ENCODE data around the gene MCF2L2.

Gene MCF2L2

GRCh38 chr3:183259087-183259486, 169.3 kb downstream of the MCF2L2 start (continued):
- no peak for TF ChIP-seq KLF17 (tag by site-specific recombination; IDR thresholded peaks at IDR 0.05)
- TF ChIP-seq ZNF521 (tag by site-specific recombination; IDR thresholded peaks at IDR 0.05) = no peak
- TF ChIP-seq ZNF404 (tag by site-specific recombination; IDR thresholded peaks at IDR 0.05) = no peak
- TF ChIP-seq ZNF155 (tag by site-specific recombination; IDR thresholded peaks at IDR 0.05) = no peak

GRCh38 chr3:183255348-183255730, 173.1 kb downstream of the MCF2L2 start:
- Histone ChIP-seq H3K4me3 (ENCODE audit: low read depth, low read length) (peak overlapping the region; percentile 90), H3K27ac (ENCODE audit: extremely low read depth, low read depth, low read length) (no peak overlapping the region), H3K4me1 (ENCODE audit: control insufficient read depth, insufficient read depth, low read length) (no peaks in the 10 kb centered on the region), H3K9me3 (ENCODE audit: control insufficient read depth, insufficient read depth, low read depth, low read length) (no peaks in the 10 kb centered on the region), H3K36me3 (ENCODE audit: control insufficient read depth in 2 of 2, insufficient read depth in 1 of 2, low read length in 2 of 2) (no peaks in the 10 kb centered on the region)
- ChIA-PET CTCF (interaction anchor here (1.0 to 2.0 kb wide), 2 partner anchors 61 to 71 kb away, joined by 4 to 7 read pairs; no protein-coding TSS in a partner anchor), POLR2A (no interaction called here)
- 0 out of 2 replicates have a peak, but pooled peaks have one; percentile 6 for TF ChIP-seq PRDM1 (tag by site-specific recombination; IDR thresholded peaks at IDR 0.05)
- no peak for TF ChIP-seq ZNF202 (tag by site-specific recombination; IDR thresholded peaks at IDR 0.05; ENCODE audit: borderline replicate concordance)
- TF ChIP-seq CTCF (tag by site-specific recombination; IDR thresholded peaks at IDR 0.05) = no peak
- TF ChIP-seq ZNF701 (tag by site-specific recombination; IDR thresholded peaks at IDR 0.05) = no peak
- TF ChIP-seq ZNF610 (tag by site-specific recombination; IDR thresholded peaks at IDR 0.05; ENCODE audit: borderline replicate concordance) = no peak
- TF ChIP-seq ZNF549 (tag by site-specific recombination; IDR thresholded peaks at IDR 0.05) = no peak
- TF ChIP-seq ZBTB20 (tag by site-specific recombination; IDR thresholded peaks at IDR 0.05) = no peak
- TF ChIP-seq ZBTB17 (tag by site-specific recombination; IDR thresholded peaks at IDR 0.05) = peak; percentile 45
- TF ChIP-seq ZXDB (tag by site-specific recombination; IDR thresholded peaks at IDR 0.05) = no peak
- no peak for TF ChIP-seq ZBTB6 (tag by site-specific recombination; IDR thresholded peaks at IDR 0.05)
- no peak for TF ChIP-seq ZNF157 (tag by site-specific recombination; IDR thresholded peaks at IDR 0.05)
- no peak for TF ChIP-seq ZNF521 (tag by site-specific recombination; IDR thresholded peaks at IDR 0.05)
- no peak for TF ChIP-seq ZBTB44 (tag by site-specific recombination; IDR thresholded peaks at IDR 0.05)
- TF ChIP-seq EGR2 (tag by site-specific recombination; IDR thresholded peaks at IDR 0.05; ENCODE audit: low read depth) = peak; percentile 61
- peak; percentile 41; the same call in 1 of the 2 replicates for TF ChIP-seq ZNF366 (tag by site-specific recombination; conservative IDR thresholded peaks at IDR 0.05)
- no peak for TF ChIP-seq ZFP41 (tag by site-specific recombination; IDR thresholded peaks at IDR 0.05; ENCODE audit: borderline replicate concordance)
- peak; percentile 48 for TF ChIP-seq ZFHX2 (tag by site-specific recombination; conservative IDR thresholded peaks at IDR 0.05)
- TF ChIP-seq GLIS2 (tag by site-specific recombination; IDR thresholded peaks at IDR 0.05) = no peak
- no peak for TF ChIP-seq ZNF433 (tag by site-specific recombination; IDR thresholded peaks at IDR 0.05; ENCODE audit: low read depth)
- no peak for TF ChIP-seq ELK4 (IDR thresholded peaks at IDR 0.05; ENCODE audit: borderline replicate concordance, low read depth, low read length)
